ENCODE measurements around the gene BEST1. TPM values are rescaled to one million over a fixed set of nuclear protein-coding genes. Genes with fewer than 3 reads are reported as not detected.

Gene BEST1
- total and polyA plus RNA-seq, 2 of the 13 experiments (the other 11 are each of a cell fraction or from before 2014, with no cell fraction given): 0.09 to 0.65 TPM

- FAIRE-seq (peak; percentile 68), ATAC-seq (peak; percentile 93), DNase-seq (ENCODE audit: low spot score) (peak; percentile 91)
- peak overlapping the region in 1 of 3 experiments; percentile 19; a peak in 2 of 6 replicates for H3K4me3 ChIP-seq (replicated peaks in 1 of 3; ENCODE audit: insufficient read depth in 1 of 3, low read depth in 2 of 3, low read length in 3 of 3)
- H3K9me3 ChIP-seq (ENCODE audit: low read length): peaks cover 9% of the 10 kb centered on the region
- peak overlapping the region; percentile 92 for H3K27ac ChIP-seq (ENCODE audit: extremely low read length, insufficient read depth, low read length)
- no peaks in the 10 kb centered on the region for H3K36me3 ChIP-seq (replicated peaks in 1 of 2; ENCODE audit: control insufficient read depth in 1 of 2, insufficient read depth in 2 of 2, low read length in 2 of 2)
- TSS peak; percentile 76 for BruUV-seq (replicated peaks)
- intact Hi-C loops (cut with micrococcal nuclease; ENCODE audit: unreplicated experiment) (loop anchor here (1.0 to 10.0 kb wide), 2 partner anchors 28 to 53 kb away; no protein-coding TSS in a partner anchor), in situ Hi-C loops (cut with HindIII; ENCODE audit: extremely low pct_ligation_motif_present, low pct_unique_long_range_greater_than_20kb) (loop anchor here (5.0 kb wide), 1 partner anchor 34 kb away; the partner anchor contains the start of gene FTH1)
- H3K4me1 ChIP-seq (ENCODE audit: insufficient read depth, low read length): peaks cover 95% of the 10 kb centered on the region
- H2AFZ ChIP-seq (ENCODE audit: low read length): peak overlapping the region; percentile 38
- CTCF ChIA-PET (ENCODE audit: low intra/inter-chr PET ratio, low total read pairs): interaction anchor here (1.5 kb wide), 1 partner anchor 24 kb away, joined by 4 read pairs; no protein-coding TSS in a partner anchor
- no peaks in the 10 kb centered on the region for H3K27me3 ChIP-seq (ENCODE audit: control insufficient read depth in 1 of 2, insufficient read depth in 2 of 2, low read length in 2 of 2)
- WGBS (ENCODE audit: low lambda C conversion rate): 6% methylated on average over 12 of the region's 12 CpGs
- H4K20me1 ChIP-seq (ENCODE audit: insufficient read depth, low read length): no peaks in the 10 kb centered on the region
- no peaks in the 10 kb centered on the region for H3K79me2 ChIP-seq (ENCODE audit: insufficient read depth, low read length)
- peak overlapping the region; percentile 61 for H3K4me2 ChIP-seq (ENCODE audit: low read depth, low read length)
- POLR2A ChIA-PET: interaction anchor here (0.7 to 18.6 kb wide), 12 partner anchors 10 to 97 kb away, joined by 3 to 518 read pairs (median 4); partner anchors contain the start of genes BEST1 and FTH1
- peak overlapping the region; percentile 75 for H3K9ac ChIP-seq (ENCODE audit: insufficient read depth, low read depth, low read length)
- TF ChIP-seq CEBPB (IDR thresholded peaks at IDR 0.05; ENCODE audit: borderline replicate concordance, low read depth, low read length) (peak; percentile 14; the same call in 1 of the 2 replicates), ZNF33B (CRISPR knock-in tag; IDR thresholded peaks at IDR 0.05) (peak; percentile 24; the same call in 1 of the 2 replicates), HINFP (CRISPR knock-in tag; IDR thresholded peaks at IDR 0.05; ENCODE audit: low read depth) (no peak), ZNF281 (CRISPR knock-in tag; IDR thresholded peaks at IDR 0.05; ENCODE audit: borderline replicate concordance) (0 out of 2 replicates have a peak, but pooled peaks have one; percentile 34), ZNF639 (CRISPR knock-in tag; conservative IDR thresholded peaks at IDR 0.05) (peak; percentile 48; the same call in 1 of the 2 replicates), SIX4 (CRISPR knock-in tag; IDR thresholded peaks at IDR 0.05) (peak; percentile 49; the same call in 1 of the 2 replicates), SSRP1 (CRISPR knock-in tag; IDR thresholded peaks at IDR 0.05) (no peak), DR1 (CRISPR knock-in tag; IDR thresholded peaks at IDR 0.05) (peak; percentile 64; the same call in 1 of the 2 replicates), ZNF790 (CRISPR knock-in tag; IDR thresholded peaks at IDR 0.05; ENCODE audit: borderline replicate concordance) (no peak), NFIC (IDR thresholded peaks at IDR 0.05; ENCODE audit: low read length) (peak; percentile 87), KLF13 (CRISPR knock-in tag; IDR thresholded peaks at IDR 0.05) (no peak), TGIF2 (CRISPR knock-in tag; IDR thresholded peaks at IDR 0.05) (0 out of 2 replicates have a peak, but pooled peaks have one; percentile 7), SNAPC5 (CRISPR knock-in tag; IDR thresholded peaks at IDR 0.05; ENCODE audit: borderline replicate concordance) (no peak), BCLAF1 (IDR thresholded peaks at IDR 0.05) (no peak)
Measured at GRCh38 chr11:62001450-62002191, 51.5 kb downstream of the BEST1 start.
